ENCODE measurements around the gene RALGPS1.

GRCh38 chr9:127232833-127233549 lies 318.4 kb downstream of the RALGPS1 start:
- no peak for TF ChIP-seq CTCF (IDR thresholded peaks at IDR 0.05; ENCODE audit: low read depth, low read length)
- no peak for TF ChIP-seq EZH2phosphoT487 (IDR thresholded peaks at IDR 0.05; ENCODE audit: low read depth)

Measured in OCI-LY3 (cell line).